Loucy (cell line): Measurements from ENCODE around the gene IMMT.

Experiments
- H2AFZ ChIP-seq: fragments of 200-600 bp; sonication (generic); 2 replicates; pipeline ENCODE4 v1.6.0; 2016; ENCODE audit warnings: antibody characterized with exemption, mild to moderate bottlenecking, low read length, moderate library complexity
- H3F3A ChIP-seq: fragments of 200-600 bp; 2 replicates; pipeline ENCODE4 v1.6.0; 2016; ENCODE audit warnings: antibody characterized with exemption, low read depth, mild to moderate bottlenecking
- H3K27me3 ChIP-seq: fragments of 200-600 bp; sonication (generic); 2 replicates; pipeline ENCODE4 v1.6.1; 2014; ENCODE audit warnings: low read length, mild to moderate bottlenecking; ENCODE audit not compliant: insufficient read depth, poor library complexity, severe bottlenecking
- H3K36me3 ChIP-seq: fragments of 200-600 bp; sonication (generic); 2 replicates; pipeline ENCODE4 v1.6.1; 2016; ENCODE audit warnings: low read length; ENCODE audit not compliant: insufficient read depth
- H3K4me1 ChIP-seq: fragments of 200-600 bp; sonication (generic); 2 replicates; pipeline ENCODE4 v1.5.1; 2014; ENCODE audit warnings: low read length, mild to moderate bottlenecking; ENCODE audit not compliant: insufficient read depth, poor library complexity, severe bottlenecking
- H3K4me2 ChIP-seq: fragments of 200-600 bp; sonication (generic); 2 replicates; pipeline ENCODE4 v1.6.0; 2014; ENCODE audit warnings: antibody characterized with exemption, low read length, low read depth, mild to moderate bottlenecking; ENCODE audit not compliant: poor library complexity, severe bottlenecking
- H3K4me3 ChIP-seq: fragments of 200-600 bp; sonication (generic); 2 replicates; pipeline ENCODE4 v1.5.1; 2014; ENCODE audit warnings: low read length, mild to moderate bottlenecking, mixed read lengths; ENCODE audit not compliant: poor library complexity, severe bottlenecking
- H3K79me2 ChIP-seq: fragments of 200-600 bp; sonication (generic); 2 replicates; pipeline ENCODE4 v1.6.1; 2014; ENCODE audit warnings: low read length; ENCODE audit not compliant: insufficient read depth
- H3K9ac ChIP-seq: fragments of 200-600 bp; sonication (generic); 2 replicates; pipeline ENCODE4 v1.6.0; 2014; ENCODE audit warnings: mild to moderate bottlenecking, low read depth, low read length, moderate library complexity; ENCODE audit not compliant: poor library complexity, severe bottlenecking
- H3K9me2 ChIP-seq: fragments of 200-600 bp; sonication (generic); replicated peaks from 2 replicates; pipeline ENCODE4 v1.6.1; 2016; ENCODE audit warnings: low read depth, low read length, mixed read lengths
- H3K9me3 ChIP-seq: fragments of 200-600 bp; sonication (generic); 2 replicates; pipeline ENCODE4 v1.6.1; 2014; ENCODE audit warnings: mild to moderate bottlenecking, antibody characterized with exemption, low read length, low read depth; ENCODE audit not compliant: insufficient read depth
- H4K20me1 ChIP-seq: fragments of 200-600 bp; sonication (generic); 2 replicates; pipeline ENCODE4 v1.6.0; 2014; ENCODE audit warnings: antibody characterized with exemption, low read length, mild to moderate bottlenecking; ENCODE audit not compliant: insufficient read depth, poor library complexity, severe bottlenecking
- CTCF ChIP-seq: fragments of 200-600 bp; sonication (generic); conservative IDR thresholded peaks from 2 replicates; pipeline ENCODE4 v1.5.1; 2014; ENCODE audit warnings: mild to moderate bottlenecking, antibody characterized with exemption, low read length
- EZH2phosphoT487 ChIP-seq: fragments of 200-600 bp; IDR thresholded peaks from 2 replicates; pipeline ENCODE4 v1.6.1; 2018; ENCODE audit warnings: antibody characterized with exemption, mild to moderate bottlenecking, moderate library complexity, borderline replicate concordance

Gene IMMT

GRCh38 chr2:86185517-86186212 is 9.6 kb downstream of the IMMT start:
- peak overlapping the region; percentile 70 for H3K4me2 ChIP-seq
- no peaks in the 10 kb centered on the region for H3K9me3 ChIP-seq
- H4K20me1 ChIP-seq = peaks cover 96% of the 10 kb centered on the region
- H3K79me2 ChIP-seq = peaks cover 94% of the 10 kb centered on the region
- TF ChIP-seq CTCF (no peak), EZH2phosphoT487 (no peak)
- no peaks in the 10 kb centered on the region for H3K9me2 ChIP-seq
- H2AFZ ChIP-seq = no peak overlapping the region
- H3K4me3 ChIP-seq = peak overlapping the region; percentile 47
- 0 out of 2 replicates have a peak, but pooled peaks cover 15% of the 10 kb centered on the region for H3F3A ChIP-seq
- H3K27me3 ChIP-seq = no peaks in the 10 kb centered on the region
- H3K4me1 ChIP-seq = peaks cover 46% of the 10 kb centered on the region
- peaks cover 12% of the 10 kb centered on the region; the same call in 1 of the 2 replicates for H3K36me3 ChIP-seq
- H3K9ac ChIP-seq = peak overlapping the region; percentile 9

- Histone ChIP-seq H4K20me1 (peaks cover 13% of the 10 kb centered on the region), H3K4me1 (no peaks in the 10 kb centered on the region), H3K27me3 (no peaks in the 10 kb centered on the region), H3F3A (no peaks in the 10 kb centered on the region), H3K79me2 (peaks cover 33% of the 10 kb centered on the region), H3K9ac (no peak overlapping the region), H3K4me2 (no peak overlapping the region), H3K9me3 (no peaks in the 10 kb centered on the region), H3K9me2 (no peaks in the 10 kb centered on the region), H3K4me3 (no peak overlapping the region), H3K36me3 (peaks cover 84% of the 10 kb centered on the region), H2AFZ (no peak overlapping the region)
- no peak for TF ChIP-seq EZH2phosphoT487
- TF ChIP-seq CTCF = no peak
These were observed 18.7 kb downstream of the IMMT start for GRCh38 chr2:86176597-86176996.

GRCh38 chr2:86175828-86176227 is 19.4 kb downstream of the IMMT start:
- Histone ChIP-seq H3K36me3 (peaks cover 86% of the 10 kb centered on the region), H3K9ac (no peak overlapping the region), H3K9me3 (no peaks in the 10 kb centered on the region), H2AFZ (no peak overlapping the region), H3K4me1 (no peaks in the 10 kb centered on the region), H3K4me3 (no peak overlapping the region), H3K27me3 (no peaks in the 10 kb centered on the region), H3F3A (no peaks in the 10 kb centered on the region), H3K9me2 (no peaks in the 10 kb centered on the region), H3K4me2 (no peak overlapping the region), H4K20me1 (peaks cover 6% of the 10 kb centered on the region), H3K79me2 (peaks cover 25% of the 10 kb centered on the region)
- no peak for TF ChIP-seq CTCF
- TF ChIP-seq EZH2phosphoT487 = no peak
